Lower leg skin (tissue), 4 donors: ENCODE data around the gene NELFB. TPM values are rescaled to one million over a fixed set of nuclear protein-coding genes. Genes with fewer than 3 reads are reported as not detected.

Experiments
- DNase-seq, 2 donors: peaks; one replicate each; pipeline ENCODE4 v3.0.0-alpha.2; 2019; ENCODE audit warnings: low spot score in 2 of 2
- H3K4me3 ChIP-seq: fragments of 200-600 bp; sonication (generic); 2 replicates; pipeline ENCODE4 v1.5.1; 2017; ENCODE audit warnings: mild to moderate bottlenecking, low read depth; ENCODE audit not compliant: poor library complexity, severe bottlenecking
- POLR2A ChIP-seq, 2 donors: fragments of 450-650 bp; IDR thresholded peaks; one replicate each; pipeline ENCODE4 v1.6.1; 2016 to 2017; ENCODE audit warnings: antibody characterized with exemption in 2 of 2, mild to moderate bottlenecking in 1 of 2, moderate library complexity in 1 of 2
- WGBS, 2 donors: methylation state at CpG; one replicate each; pipeline ENCODE4 v1.1.5; 2018; 5-methylcytosine and 5-hydroxymethylcytosine counted together
- intact Hi-C: fragments of 100-400 bp; cut with DNase I; formaldehyde crosslinking; loops from one replicate; pipeline ENCODE4 v1.15.0; 2023; ENCODE audit warnings: low total_unique reads
- total RNA-seq, 4 donors: library from RNA; depleted of rRNA; stranded (reverse); fragments of >200 nt; gene quantifications; one replicate each; pipeline ENCODE4 v1.1.0, GENCODE V29; 2016
- TF ChIP-seq, protein P1 (sequence below), 3 donors: fragments of 450-650 bp; IDR thresholded peaks; one replicate each; pipeline ENCODE4 v1.5.1; 2016; ENCODE audit warnings: antibody characterized with exemption in 3 of 3, mild to moderate bottlenecking in 3 of 3, moderate library complexity in 2 of 3

Gene NELFB
- total RNA-seq, 4 donors from 2014 or later, result 40.7 to 52.7 (median 49.9) TPM

DNA sequence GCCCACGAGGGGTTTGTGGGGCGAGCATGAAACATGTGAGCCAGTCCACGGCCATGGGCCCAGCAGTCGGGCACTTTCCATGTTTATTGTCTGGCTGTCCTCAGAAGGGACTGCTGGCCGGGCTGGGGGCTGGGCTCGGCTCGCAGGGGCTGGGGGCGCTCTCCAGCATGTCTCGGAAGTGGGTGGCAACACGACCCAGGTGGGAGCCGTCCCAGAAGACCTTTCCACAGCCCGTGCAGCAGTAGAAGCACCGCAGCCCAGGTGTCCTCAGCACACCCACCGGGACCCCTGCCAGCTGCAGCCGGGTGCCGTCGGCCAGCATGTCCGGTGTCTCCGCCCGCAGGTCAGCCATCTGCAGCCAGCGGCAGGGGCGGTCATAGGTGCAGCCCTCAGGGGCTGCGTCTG is 51.7 kb downstream of the NELFB start:
- no peak for TF ChIP-seq POLR2A (IDR thresholded peaks at IDR 0.05)
- TF ChIP-seq, protein P1, sequence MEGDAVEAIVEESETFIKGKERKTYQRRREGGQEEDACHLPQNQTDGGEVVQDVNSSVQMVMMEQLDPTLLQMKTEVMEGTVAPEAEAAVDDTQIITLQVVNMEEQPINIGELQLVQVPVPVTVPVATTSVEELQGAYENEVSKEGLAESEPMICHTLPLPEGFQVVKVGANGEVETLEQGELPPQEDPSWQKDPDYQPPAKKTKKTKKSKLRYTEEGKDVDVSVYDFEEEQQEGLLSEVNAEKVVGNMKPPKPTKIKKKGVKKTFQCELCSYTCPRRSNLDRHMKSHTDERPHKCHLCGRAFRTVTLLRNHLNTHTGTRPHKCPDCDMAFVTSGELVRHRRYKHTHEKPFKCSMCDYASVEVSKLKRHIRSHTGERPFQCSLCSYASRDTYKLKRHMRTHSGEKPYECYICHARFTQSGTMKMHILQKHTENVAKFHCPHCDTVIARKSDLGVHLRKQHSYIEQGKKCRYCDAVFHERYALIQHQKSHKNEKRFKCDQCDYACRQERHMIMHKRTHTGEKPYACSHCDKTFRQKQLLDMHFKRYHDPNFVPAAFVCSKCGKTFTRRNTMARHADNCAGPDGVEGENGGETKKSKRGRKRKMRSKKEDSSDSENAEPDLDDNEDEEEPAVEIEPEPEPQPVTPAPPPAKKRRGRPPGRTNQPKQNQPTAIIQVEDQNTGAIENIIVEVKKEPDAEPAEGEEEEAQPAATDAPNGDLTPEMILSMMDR (IDR thresholded peaks at IDR 0.05), result no peak
- DNase-seq, result peak in 1 of 2 donors; percentile 85
- no peak overlapping the region for H3K4me3 ChIP-seq
- WGBS, 2 donors, result 23 to 39% methylated on average over 4 to 20 of the region's 23 CpGs
- intact Hi-C loops, result no loop called here

DNA sequence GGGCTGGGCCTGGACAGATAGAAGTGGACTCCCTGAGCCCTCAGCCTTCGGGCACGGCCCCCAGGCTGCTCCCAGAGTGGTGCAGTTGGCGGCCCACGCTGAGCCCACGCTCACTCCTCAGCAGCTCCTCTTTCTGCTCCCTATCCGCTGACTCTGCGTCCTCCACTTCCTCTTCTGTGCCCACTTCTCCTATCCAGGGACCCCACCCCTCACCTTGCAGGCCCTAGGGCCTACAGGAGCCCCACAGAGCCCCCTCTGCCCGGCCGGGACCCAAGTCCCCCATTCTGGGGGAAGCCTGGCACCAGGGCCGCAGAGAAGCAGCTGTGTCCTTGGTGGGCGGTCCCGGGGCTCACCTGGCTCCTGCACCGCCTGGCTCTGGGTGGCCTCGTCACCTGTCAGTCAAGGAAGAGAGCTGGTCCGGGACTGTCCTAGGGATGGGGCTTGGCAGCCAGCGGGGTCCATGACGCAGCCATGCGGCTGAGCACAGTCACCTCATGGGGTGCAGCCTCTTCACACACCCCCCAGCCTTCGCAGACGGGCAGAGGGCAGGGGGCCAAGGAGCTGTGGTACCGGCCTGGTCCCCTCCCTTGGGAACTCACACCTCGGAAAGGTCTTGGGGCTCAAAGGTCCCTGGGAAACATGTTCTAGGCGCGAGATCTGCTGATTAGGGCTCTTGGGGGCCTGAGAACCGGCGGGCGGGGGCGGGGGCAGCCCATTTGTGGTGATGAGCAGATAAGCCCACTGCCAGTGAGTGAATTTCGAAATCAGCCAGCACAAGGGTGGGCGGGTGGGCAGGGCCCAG is 52.3 kb downstream of the NELFB start:
- DNase-seq, result peak in 1 of 2 donors; percentile 89
- intact Hi-C loops, result no loop called here

DNA sequence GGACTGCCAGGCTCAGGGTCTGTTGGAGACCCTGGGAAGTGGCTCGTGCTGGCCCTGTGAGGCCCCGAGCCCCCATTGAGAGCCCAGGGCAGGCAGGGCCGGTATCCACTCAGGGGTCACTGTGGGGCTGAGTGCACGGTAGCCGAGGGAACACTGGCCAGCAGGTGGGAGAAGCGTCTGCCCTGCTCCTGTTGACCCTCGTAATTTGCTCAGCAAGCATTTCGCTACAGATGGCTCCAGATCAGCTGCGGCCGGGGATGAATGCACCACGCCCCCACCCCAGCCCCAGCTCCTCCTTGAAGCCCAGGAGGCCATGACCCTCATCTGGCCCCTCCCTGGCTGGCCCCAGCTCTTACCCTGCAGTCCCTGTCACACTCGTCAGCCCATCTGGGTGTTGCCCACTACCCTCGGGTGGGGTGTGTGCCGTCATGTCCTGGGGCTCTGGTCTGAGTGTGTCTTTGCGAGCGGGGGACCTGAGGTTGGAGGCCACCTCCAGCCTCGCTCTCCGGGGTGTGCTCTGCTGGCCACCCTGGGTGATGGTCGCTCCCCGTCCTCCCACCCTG is 53.0 kb downstream of the NELFB start:
- intact Hi-C loops, result no loop called here
- WGBS, 2 donors, result 60 to 74% methylated on average over 13 to 19 of the region's 20 CpGs
- TF ChIP-seq, protein P1 (IDR thresholded peaks at IDR 0.05), result no peak
- TF ChIP-seq POLR2A (IDR thresholded peaks at IDR 0.05), result no peak
- no peak overlapping the region for H3K4me3 ChIP-seq
- DNase-seq, result no peak

More for the DNA sequence above, 52.3 kb downstream of the NELFB start:
- WGBS, 2 donors, result 40 to 48% methylated on average over 23 to 26 of the region's 30 CpGs
- H3K4me3 ChIP-seq, result no peak overlapping the region
- TF ChIP-seq POLR2A (IDR thresholded peaks at IDR 0.05), result no peak
- TF ChIP-seq, protein P1 (IDR thresholded peaks at IDR 0.05), result no peak

DNA sequence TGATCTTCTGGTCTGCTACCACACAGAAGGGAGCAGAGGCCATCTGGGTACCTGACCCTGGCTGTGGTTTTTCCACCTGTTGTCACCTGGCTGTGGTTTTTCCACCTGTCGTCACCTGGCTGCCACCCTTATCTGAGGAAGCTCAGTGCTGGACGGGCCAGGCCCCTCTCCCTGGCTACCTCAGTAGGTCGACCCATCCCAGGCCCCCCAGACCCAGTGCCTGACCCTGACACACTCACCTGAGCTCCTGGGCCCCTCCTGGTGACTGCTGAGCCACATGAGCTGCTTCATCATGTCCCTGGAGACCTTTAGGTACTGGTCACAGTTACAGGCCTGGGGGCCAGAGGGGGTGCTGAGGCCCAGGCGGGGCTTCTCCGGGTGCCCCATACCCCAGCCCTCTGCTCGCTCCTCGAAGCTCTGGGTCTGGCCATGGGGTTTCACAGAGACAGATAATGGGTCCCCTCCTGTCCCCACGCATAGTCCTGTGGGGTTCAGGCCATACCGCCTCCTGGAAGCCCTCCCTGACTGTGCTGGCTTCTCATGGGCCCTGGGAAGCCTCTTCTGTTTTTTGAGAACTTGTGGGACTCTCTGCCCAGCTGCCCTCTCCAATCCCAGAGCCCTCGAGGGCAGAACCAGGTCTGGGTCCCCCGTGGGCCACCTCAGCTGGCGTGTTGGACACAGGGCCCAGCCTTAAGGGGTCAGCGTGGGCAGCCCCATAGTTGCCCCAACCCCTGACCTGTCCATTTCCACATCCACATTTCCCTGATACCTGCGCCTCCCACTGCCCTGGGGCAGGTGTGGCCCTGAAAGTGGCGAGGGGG is 54.5 kb downstream of the NELFB start:
- intact Hi-C loops, result no loop called here
- no peak for DNase-seq
- H3K4me3 ChIP-seq, result no peak overlapping the region
- no peak for TF ChIP-seq POLR2A (IDR thresholded peaks at IDR 0.05)
- TF ChIP-seq, protein P1 (IDR thresholded peaks at IDR 0.05), result no peak
- 89 to 90% methylated on average over 13 to 15 of the region's 15 CpGs for WGBS, 2 donors

DNA sequence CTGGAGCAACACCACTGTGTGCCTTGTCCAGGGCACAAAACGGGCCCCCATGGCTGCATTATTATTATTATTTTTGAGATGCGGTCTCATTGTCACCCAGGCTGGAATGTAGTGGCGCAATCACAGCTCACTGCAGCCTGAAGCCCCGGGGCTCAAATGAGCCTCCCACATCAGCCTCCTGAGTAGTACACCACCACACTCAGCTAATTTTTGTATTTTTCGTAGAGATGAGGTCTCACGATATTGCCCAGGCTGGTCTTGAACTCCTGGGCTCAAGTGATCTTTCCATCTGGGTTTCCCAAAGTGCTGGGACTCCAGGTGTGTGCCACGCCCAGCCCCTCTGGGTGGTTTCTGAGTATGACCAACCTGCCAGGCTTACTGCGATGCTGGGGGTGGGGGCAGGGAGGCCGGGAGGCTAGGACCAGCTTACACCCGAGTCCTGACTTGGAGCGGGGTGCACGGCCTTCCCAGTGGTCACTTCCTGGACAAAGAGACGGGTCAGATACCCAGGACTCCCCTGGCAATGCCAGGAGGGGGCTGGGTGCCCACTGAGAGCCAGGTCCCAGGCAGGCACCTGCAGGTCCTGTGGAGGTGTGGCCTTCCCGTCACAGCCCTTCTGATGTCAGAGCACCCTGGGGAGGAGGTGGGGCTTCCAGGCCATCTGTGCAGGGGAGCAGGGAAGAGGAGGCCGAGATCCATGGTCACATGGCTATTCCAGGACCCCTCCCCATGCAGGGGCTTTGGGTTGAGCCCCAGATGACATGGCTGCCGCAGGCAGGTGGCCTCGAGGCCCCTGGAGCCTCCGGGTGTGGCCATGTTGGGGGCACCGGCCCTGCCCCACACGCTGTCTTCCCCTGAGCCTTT is 55.3 kb downstream of the NELFB start:
- intact Hi-C loops, result no loop called here
- DNase-seq, result peak in 1 of 2 donors; percentile 88
- H3K4me3 ChIP-seq, result no peak overlapping the region
- 59 to 63% methylated on average over 17 to 19 of the region's 20 CpGs for WGBS, 2 donors
- no peak for TF ChIP-seq POLR2A (IDR thresholded peaks at IDR 0.05)
- TF ChIP-seq, protein P1 (IDR thresholded peaks at IDR 0.05), result no peak
